CD14-positive monocyte (primary cell): Measurements from ENCODE around the gene GRIFIN. TPM values are rescaled to one million over a fixed set of nuclear protein-coding genes. Genes with fewer than 3 reads are reported as not detected.

Experiments
- DNase-seq, 3 donors: peaks; one replicate each; pipeline ENCODE4 v3.0.0-alpha.2; 2011 to 2022
- H2AFZ ChIP-seq: 2 replicates; pipeline ENCODE4 v1.6.0; 2012; ENCODE audit warnings: mild to moderate bottlenecking, low read depth, low read length, inconsistent platforms; ENCODE audit not compliant: insufficient read depth, poor library complexity, severe bottlenecking
- H3K27ac ChIP-seq, 2 donors: 1 replicate in 1 of 2; 2 replicates in 1 of 2; pipeline ENCODE4 v1.5.1; 2012 to 2013; ENCODE audit warnings: low read length in 2 of 2, control low read depth in 1 of 2, inconsistent platforms in 1 of 2, low read depth in 1 of 2, mild to moderate bottlenecking in 1 of 2
- H3K27me3 ChIP-seq, 2 donors: one replicate each; pipeline versions ENCODE4 v1.6.0 to v1.6.1; 2011 to 2013; ENCODE audit warnings: low read length in 2 of 2; ENCODE audit not compliant: control insufficient read depth in 2 of 2, insufficient read depth in 2 of 2
- H3K36me3 ChIP-seq, 2 donors: replicated peaks in 1 of 2; 1 replicate in 1 of 2; 2 replicates in 1 of 2; pipeline versions ENCODE4 v1.5.1 to v1.6.1; 2012 to 2013; ENCODE audit warnings: low read length in 2 of 2, control low read depth in 1 of 2, inconsistent platforms in 1 of 2, mild to moderate bottlenecking in 1 of 2; ENCODE audit not compliant: insufficient read depth in 2 of 2, control insufficient read depth in 1 of 2
- H3K4me1 ChIP-seq, 2 donors: 1 replicate in 1 of 2; 2 replicates in 1 of 2; pipeline versions ENCODE4 v1.5.1 to v1.6.1; 2012 to 2013; ENCODE audit warnings: low read length in 2 of 2, control low read depth in 1 of 2, inconsistent platforms in 1 of 2, mild to moderate bottlenecking in 1 of 2, moderate library complexity in 1 of 2; ENCODE audit not compliant: insufficient read depth in 2 of 2, control insufficient read depth in 1 of 2
- H3K4me2 ChIP-seq: replicated peaks from 2 replicates; pipeline ENCODE3; 2012; ENCODE audit warnings: low read length, moderate library complexity, mild to moderate bottlenecking; ENCODE audit not compliant: poor library complexity, severe bottlenecking; ENCODE audit errors: extremely low read depth
- H3K4me3 ChIP-seq, 3 experiments: fragments of 200-600 bp in 1 of 3; sonication (generic) in 1 of 3; replicated peaks in 1 of 3; 1 replicate in 2 of 3; 2 replicates in 1 of 3; pipeline ENCODE4 v1.5.1; 2011 to 2013; ENCODE audit warnings: low read length in 3 of 3, mild to moderate bottlenecking in 3 of 3, control low read depth in 2 of 3, low read depth in 2 of 3, inconsistent platforms in 1 of 3, moderate library complexity in 1 of 3
- H3K79me2 ChIP-seq: 2 replicates; pipeline ENCODE4 v1.6.0; 2012; ENCODE audit warnings: mild to moderate bottlenecking, control low read depth, inconsistent platforms, low read length, moderate library complexity; ENCODE audit not compliant: insufficient read depth
- H3K9ac ChIP-seq: 2 replicates; pipeline ENCODE4 v1.6.0; 2017; ENCODE audit warnings: low read length, mild to moderate bottlenecking; ENCODE audit not compliant: insufficient read depth, poor library complexity, severe bottlenecking
- H3K9me3 ChIP-seq, 2 donors: replicated peaks in 1 of 2; 1 replicate in 1 of 2; 2 replicates in 1 of 2; pipeline versions ENCODE4 v1.5.1 to v1.6.1; 2012 to 2013; ENCODE audit warnings: low read length in 2 of 2, control low read depth in 1 of 2; ENCODE audit not compliant: control insufficient read depth in 1 of 2, insufficient read depth in 1 of 2
- H4K20me1 ChIP-seq: 2 replicates; pipeline ENCODE4 v1.6.0; 2012; ENCODE audit warnings: mild to moderate bottlenecking, low read length, control low read depth, moderate library complexity; ENCODE audit not compliant: insufficient read depth
- H3K27ac Mint-ChIP-seq, 7 donors: one replicate each; pipeline ENCODE4 v1.8.0; 2020; ENCODE audit warnings: mild to moderate bottlenecking in 7 of 7, mixed read lengths in 7 of 7, moderate library complexity in 6 of 7, inconsistent platforms in 2 of 7
- H3K27me3 Mint-ChIP-seq, 3 donors: one replicate each; pipeline ENCODE4 v1.8.0; 2021 to 2022; ENCODE audit warnings: low read depth in 3 of 3, mild to moderate bottlenecking in 3 of 3, mixed read lengths in 3 of 3, moderate library complexity in 3 of 3, inconsistent platforms in 1 of 3
- H3K36me3 Mint-ChIP-seq, 2 donors: one replicate each; pipeline ENCODE4 v1.8.0; 2020; ENCODE audit warnings: mixed read lengths in 2 of 2, inconsistent platforms in 1 of 2, mild to moderate bottlenecking in 1 of 2
- H3K4me1 Mint-ChIP-seq: one replicate; pipeline ENCODE4 v1.8.0; 2020; ENCODE audit warnings: mild to moderate bottlenecking, mixed read lengths
- H3K4me3 Mint-ChIP-seq, 2 donors: one replicate each; pipeline ENCODE4 v1.8.0; 2020; ENCODE audit warnings: mild to moderate bottlenecking in 2 of 2, mixed read lengths in 2 of 2, moderate library complexity in 1 of 2
- H3K9me3 Mint-ChIP-seq, 7 donors: one replicate each; pipeline ENCODE4 v1.8.0; 2020 to 2022; ENCODE audit warnings: mixed read lengths in 7 of 7, mild to moderate bottlenecking in 6 of 7, moderate library complexity in 6 of 7, inconsistent platforms in 2 of 7
- CTCF ChIP-seq: fragments of 200-600 bp; IDR thresholded peaks from one replicate; pipeline ENCODE4 v1.8.0; 2022; ENCODE audit warnings: antibody characterized with exemption, mild to moderate bottlenecking
- WGBS: methylation state at CpG from one replicate; pipeline ENCODE4 v1.1.5; 2013; ENCODE audit warnings: missing lambda C conversion rate; ENCODE audit not compliant: insufficient coverage; 5-methylcytosine and 5-hydroxymethylcytosine counted together
- intact Hi-C, 2 donors: fragments of 100-400 bp; cut with micrococcal nuclease; formaldehyde crosslinking; loops; one replicate each; pipeline versions ENCODE4 v1.15.0 to v1.15.1; 2023
- polyA plus RNA-seq, 3 donors: library from polyadenylated mRNA; depleted of rRNA in 1 of 3; unstranded in 2 of 3; stranded (reverse) in 1 of 3; fragments of 300-500 nt in 2 of 3; fragments of >200 nt in 1 of 3; fragmentation: Illumina TruSeq in 2 of 3; gene quantifications; 1 replicate in 2 of 3; 2 replicates in 1 of 3; pipeline ENCODE4 v1.2.3, GENCODE V29; 2012 to 2021

The GRIFIN gene
- polyA plus RNA-seq, 3 donors = not detected

- Mint-ChIP-seq H3K27ac (peak overlapping the region in 4 of 7 donors; percentile 31 to 74 (median 50)), H3K4me1 (peaks cover 11% of the 10 kb centered on the region), H3K9me3 (peaks cover 0 to 8% (median 1%) of the 10 kb centered on the region in 7 donors), H3K27me3 (peaks cover 2 to 6% (median 2%) of the 10 kb centered on the region in 3 donors), H3K36me3 (peaks cover 0 to 4% of the 10 kb centered on the region in 2 donors), H3K4me3 (peak overlapping the region; percentile 76 to 92)
- H3K4me2 ChIP-seq = peak overlapping the region; percentile 89
- H3K27me3 ChIP-seq = no peaks in the 10 kb centered on the region
- H3K36me3 ChIP-seq = no peaks in the 10 kb centered on the region
- H3K9me3 ChIP-seq = no peaks in the 10 kb centered on the region
- H2AFZ ChIP-seq = peak overlapping the region; percentile 86
- peak overlapping the region; percentile 66 for H3K9ac ChIP-seq
- DNase-seq = peak; percentile 71 to 76 (median 76)
- 10% methylated on average over 34 of the region's 34 CpGs for WGBS
- H3K27ac ChIP-seq = peak overlapping the region in 1 of 2 donors; percentile 65
- peaks cover 11 to 13% of the 10 kb centered on the region in 2 donors for H3K4me1 ChIP-seq
- no peaks in the 10 kb centered on the region for H3K79me2 ChIP-seq
- H4K20me1 ChIP-seq = no peaks in the 10 kb centered on the region
- peak; percentile 91 for TF ChIP-seq CTCF
- intact Hi-C loops = loop anchor here (5.0 kb wide), 1 partner anchor 231 kb away; no protein-coding TSS in a partner anchor
- peak overlapping the region; percentile 31 to 81 (median 56) for H3K4me3 ChIP-seq
These were observed 24.8 kb downstream of the GRIFIN start for GRCh38 chr7:2451171-2452073.

GRCh38 chr7:2450198-2451107 lies 25.7 kb downstream of the GRIFIN start:
- no peak overlapping the region for H3K27ac Mint-ChIP-seq
- Histone ChIP-seq H3K4me3 (no peak overlapping the region), H3K4me1 (peaks cover 11 to 13% of the 10 kb centered on the region in 2 donors), H3K9ac (no peak overlapping the region), H3K27me3 (no peaks in the 10 kb centered on the region), H2AFZ (no peak overlapping the region), H3K9me3 (no peaks in the 10 kb centered on the region), H3K4me2 (no peak overlapping the region), H3K36me3 (no peaks in the 10 kb centered on the region), H3K27ac (no peak overlapping the region), H4K20me1 (no peaks in the 10 kb centered on the region), H3K79me2 (no peaks in the 10 kb centered on the region)
- H3K4me1 Mint-ChIP-seq = peaks cover 11% of the 10 kb centered on the region
- TF ChIP-seq CTCF = no peak
- no peak overlapping the region for H3K4me3 Mint-ChIP-seq
- WGBS = 64% methylated on average over 13 of the region's 32 CpGs
- no peak for DNase-seq
- H3K27me3 Mint-ChIP-seq = peaks cover 0 to 6% (median 2%) of the 10 kb centered on the region in 3 donors
- H3K36me3 Mint-ChIP-seq = peaks cover 2 to 11% of the 10 kb centered on the region in 2 donors
- H3K9me3 Mint-ChIP-seq = peaks cover 0 to 8% (median 1%) of the 10 kb centered on the region in 7 donors
- intact Hi-C loops = loop anchor here (5.0 kb wide), 1 partner anchor 232 kb away; no protein-coding TSS in a partner anchor
